Umbilical cord (tissue), 2 donors: ENCODE measurements around the gene OSBPL5. TPM values are rescaled to one million over a fixed set of nuclear protein-coding genes. Genes with fewer than 3 reads are reported as not detected.

Experiments
- DNase-seq: peaks from one replicate; pipeline ENCODE4 v3.0.0-alpha.2; 2015; ENCODE audit warnings: low spot score
- total RNA-seq: library from RNA; depleted of rRNA; stranded (reverse); fragments of >200 nt; gene quantifications from one replicate; pipeline ENCODE4 v1.2.3, GENCODE V29; 2014; ENCODE audit warnings: low replicate concordance; ENCODE audit not compliant: insufficient read depth

OSBPL5 gene
- total RNA-seq, 1 donor from 2014 or later = 40.0 TPM

DNA sequence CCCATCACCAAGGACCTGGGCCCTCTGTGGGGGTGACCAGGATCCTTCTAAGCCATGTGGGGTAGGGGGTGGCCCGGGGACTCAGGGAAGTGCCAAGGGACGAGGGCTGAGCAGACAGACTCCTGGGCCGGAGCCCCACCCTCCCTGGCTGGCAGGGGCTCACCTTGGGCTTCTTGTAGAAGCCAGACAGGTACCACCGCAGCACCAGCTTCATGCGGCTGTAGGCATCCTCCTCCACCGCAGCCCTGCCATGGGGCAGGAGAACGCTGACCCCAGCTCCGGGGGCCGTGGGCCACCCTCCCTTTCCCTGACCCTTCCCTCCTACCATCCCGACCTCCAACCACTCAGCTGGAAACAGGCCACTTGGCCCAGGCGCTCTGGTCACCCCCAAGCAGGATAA is 62.0 kb downstream of the OSBPL5 start:
- no peak for DNase-seq

DNA sequence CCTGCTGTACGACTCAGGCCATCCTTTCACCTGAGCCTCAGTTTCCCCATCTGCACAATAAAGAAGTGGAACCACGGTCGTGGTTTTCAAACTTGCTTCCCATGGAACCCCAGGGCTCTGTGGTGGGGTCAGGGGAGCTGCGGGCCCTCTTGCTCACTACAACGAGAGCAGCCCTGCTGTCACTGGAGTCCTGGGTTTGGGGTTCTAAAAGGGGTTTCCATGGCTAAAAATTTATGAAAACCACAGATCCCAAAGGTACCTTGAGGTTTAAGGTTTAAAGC is 62.5 kb downstream of the OSBPL5 start:
- no peak for DNase-seq

DNA sequence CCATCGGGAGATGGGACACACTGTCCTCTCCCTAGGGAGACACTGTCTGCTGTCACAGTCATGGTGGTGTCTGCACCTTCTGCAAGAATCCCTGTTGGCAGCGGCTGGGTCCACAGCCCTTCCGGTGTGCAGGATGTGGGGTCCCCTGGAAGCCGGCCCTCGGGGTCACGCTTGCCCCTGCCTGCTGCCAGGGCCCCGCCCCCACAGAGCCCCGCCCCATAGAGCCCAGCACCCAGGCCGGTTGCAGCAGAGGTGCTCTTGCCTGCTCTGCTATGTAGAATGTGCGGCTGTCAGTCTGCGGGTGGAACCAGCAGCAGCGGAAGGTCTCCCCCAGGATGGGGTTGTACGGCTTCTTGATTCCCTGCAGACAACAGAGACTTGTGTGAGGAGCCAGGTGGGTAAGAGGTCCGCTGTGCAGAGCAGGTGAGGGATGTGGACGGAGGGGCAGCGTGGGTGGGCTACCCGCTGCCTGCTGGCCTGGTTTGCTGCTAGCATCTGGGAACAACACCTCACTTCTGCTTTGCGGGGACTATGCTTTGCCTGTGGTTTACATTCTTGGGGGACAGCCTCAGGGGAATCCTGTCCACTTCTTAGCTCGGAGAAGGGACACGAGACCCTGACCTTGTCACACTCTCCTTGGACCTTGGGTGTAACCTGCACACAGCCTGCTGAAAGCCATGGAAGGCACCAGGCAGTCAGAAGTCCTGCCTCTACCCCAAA is 63.0 kb downstream of the OSBPL5 start:
- no peak for DNase-seq

DNA sequence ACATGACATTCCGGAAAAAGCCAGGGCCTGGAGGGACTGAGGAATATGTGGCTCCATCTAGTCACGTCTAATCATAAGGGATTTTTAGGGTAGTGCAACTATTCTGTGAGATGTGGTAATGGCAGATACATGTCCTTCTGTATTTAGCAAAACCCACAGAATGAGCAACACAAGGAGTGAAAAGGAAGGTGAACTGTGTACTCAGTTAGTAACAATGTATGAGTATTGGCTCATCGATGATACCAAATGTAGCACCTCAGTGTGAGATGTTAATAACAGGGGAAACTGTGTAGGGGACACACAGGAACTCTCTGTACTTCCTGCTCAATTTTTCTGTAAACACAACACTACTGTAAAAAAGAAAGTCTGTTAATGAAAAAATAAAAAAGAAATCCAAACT is 65.9 kb downstream of the OSBPL5 start:
- DNase-seq = no peak

DNA sequence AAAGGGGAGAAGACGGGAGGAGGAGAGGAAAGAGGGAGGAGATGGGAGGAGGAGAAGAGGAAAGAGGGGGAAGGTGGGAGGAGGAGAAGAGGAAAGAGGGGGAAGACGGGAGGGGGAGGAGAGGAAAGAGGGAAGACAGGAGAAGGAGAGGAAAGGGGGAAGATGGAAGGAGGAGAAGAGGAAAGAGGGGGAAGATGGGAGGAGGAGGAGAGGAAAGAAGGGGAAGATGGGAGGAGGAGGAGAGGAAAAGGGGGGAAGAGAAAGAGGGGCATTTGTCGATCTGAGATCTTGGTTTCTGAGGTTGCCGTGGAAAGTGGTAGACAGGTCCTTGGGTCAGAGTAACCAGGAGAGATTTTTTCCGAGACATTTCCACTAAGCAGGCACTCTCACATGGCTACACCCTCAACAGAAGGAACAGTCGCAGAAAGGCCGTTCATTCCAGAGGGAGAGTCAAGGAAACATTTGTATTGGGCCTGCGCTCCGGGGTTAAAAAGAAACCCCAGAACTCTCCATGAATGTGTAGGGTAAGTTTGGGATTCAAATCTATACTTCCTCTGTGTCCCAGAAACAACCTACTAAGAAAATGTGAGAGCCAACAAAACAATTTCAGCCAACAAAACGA is 68.1 kb downstream of the OSBPL5 start:
- DNase-seq = no peak

DNA sequence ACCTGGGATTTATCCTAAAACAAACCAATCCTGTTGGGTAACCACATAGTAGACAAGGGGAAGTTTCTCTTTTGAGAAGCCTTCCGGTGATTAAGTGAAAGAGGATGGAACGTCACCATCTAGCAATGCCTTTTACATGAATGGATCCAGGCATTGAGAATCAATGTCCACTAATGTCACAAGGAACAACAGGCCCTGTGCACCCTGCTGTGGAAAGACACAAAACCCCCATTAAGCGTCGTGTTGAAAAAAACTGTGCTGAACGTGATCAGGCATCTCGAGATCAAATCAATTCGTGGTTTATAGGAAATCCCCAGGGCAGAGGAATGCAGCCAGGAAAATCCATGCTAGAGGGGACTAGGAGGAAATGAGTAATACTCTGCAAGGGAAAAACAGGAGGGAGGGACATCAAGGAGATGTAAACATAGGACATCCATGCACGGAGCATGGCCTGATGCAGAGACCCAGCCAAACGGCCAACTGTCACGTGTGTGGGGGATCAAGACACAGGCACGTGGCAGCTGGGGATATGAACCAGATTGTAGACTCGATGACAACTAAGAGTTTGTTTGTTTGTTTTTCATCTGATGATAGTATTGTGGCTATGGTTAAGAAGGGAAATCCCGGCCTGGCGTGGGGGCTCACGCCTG is 69.3 kb downstream of the OSBPL5 start:
- DNase-seq = peak; percentile 38

DNA sequence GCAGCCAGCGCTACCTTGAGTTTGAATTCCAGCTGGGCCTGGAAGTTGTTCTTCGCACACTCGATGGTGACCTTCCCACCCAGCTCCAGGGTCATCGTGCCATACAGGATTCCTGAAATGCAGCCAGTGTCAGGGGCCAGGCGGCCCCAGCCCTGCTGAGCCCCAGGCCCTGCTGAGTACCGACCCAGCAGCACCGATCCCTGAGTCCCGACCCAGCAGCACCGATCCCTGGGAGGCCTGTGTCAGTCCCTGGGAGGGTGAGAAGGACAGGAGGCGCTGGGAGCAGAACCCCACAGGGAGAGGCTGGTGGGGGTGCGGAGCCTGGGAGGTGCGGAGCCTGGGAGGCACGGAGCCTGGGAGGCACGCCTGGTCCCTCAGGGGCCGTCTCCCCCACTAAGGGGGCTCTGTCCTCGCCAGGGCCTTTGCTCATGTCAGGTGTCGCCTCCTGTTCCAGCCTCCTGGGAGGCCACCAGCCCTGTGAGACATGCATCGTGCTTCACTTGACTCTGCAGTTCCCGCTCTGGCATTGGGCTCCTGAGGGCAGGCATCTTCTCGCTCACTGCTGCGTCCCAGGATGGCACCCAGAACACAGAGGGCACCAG is 70.8 kb downstream of the OSBPL5 start:
- DNase-seq = no peak

DNA sequence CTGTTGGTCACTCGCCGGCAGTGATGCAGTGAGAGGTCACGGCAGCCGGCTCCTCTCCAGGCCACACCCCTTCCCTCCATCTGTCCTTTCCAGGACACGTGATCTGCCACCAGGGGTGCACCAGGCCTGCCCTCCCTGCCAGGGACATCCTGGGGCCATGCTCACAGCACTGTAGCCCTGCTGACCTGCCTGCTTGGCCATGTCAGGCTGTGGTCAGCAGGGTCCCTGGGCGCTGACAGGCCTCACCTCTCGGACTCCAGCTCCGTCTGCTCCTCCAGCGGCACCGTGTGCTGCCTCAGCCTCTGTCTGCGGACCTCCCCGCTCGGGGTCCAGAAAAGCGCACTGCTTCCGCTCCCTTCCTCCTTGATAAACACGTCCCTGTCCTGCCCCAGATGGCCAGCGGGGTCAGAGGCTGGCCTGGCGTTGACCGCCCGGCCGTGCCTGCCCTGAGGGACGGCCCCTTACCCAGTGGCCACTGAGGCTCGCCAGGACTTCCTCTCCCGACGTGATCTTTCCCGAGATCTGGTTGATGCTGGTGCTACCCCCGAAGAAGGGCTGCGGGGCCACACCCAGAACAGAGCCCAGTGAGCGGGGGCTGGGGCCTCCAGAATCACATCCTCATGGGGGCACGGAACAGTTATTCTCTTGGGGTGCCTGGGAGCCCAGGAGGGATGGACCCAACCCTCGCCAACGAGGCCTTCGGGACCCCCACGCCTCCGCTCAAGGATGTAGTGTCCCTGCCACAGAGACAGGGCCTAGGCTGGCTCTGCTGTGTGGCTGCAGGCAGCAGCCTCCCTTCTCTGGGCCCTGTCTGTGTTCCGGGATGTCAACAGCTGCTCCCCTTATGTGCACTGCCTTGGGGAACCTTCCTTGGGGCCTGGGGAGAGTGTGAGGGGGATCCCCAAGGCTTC is 71.6 kb downstream of the OSBPL5 start:
- DNase-seq = no peak

DNA sequence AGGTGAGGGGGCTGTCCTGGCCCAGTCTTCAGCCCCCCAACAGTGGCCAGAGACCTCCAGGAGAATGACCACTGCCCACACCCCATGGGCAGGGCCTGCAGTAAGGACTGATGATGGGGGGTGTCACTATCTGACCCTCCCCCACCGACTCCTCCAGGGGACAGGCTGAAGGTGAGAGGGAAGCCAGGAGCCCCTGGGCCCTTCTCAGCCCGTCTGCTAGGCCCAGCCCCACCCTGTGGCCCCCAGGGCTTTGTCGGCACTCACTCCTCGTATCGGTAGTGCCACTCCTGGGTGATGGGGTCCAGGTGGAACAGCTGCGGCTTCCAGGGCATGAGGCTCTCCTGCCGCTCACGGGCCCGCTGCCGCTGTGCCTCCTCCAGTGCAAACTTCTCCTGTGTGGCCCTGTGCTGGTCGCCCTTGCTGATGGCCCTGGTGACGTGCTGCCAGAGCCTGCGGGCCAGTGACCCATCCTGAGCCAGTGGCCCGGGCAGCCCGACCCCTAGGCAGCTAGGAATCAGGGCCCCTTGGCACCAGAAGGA is 72.4 kb downstream of the OSBPL5 start:
- no peak for DNase-seq

DNA sequence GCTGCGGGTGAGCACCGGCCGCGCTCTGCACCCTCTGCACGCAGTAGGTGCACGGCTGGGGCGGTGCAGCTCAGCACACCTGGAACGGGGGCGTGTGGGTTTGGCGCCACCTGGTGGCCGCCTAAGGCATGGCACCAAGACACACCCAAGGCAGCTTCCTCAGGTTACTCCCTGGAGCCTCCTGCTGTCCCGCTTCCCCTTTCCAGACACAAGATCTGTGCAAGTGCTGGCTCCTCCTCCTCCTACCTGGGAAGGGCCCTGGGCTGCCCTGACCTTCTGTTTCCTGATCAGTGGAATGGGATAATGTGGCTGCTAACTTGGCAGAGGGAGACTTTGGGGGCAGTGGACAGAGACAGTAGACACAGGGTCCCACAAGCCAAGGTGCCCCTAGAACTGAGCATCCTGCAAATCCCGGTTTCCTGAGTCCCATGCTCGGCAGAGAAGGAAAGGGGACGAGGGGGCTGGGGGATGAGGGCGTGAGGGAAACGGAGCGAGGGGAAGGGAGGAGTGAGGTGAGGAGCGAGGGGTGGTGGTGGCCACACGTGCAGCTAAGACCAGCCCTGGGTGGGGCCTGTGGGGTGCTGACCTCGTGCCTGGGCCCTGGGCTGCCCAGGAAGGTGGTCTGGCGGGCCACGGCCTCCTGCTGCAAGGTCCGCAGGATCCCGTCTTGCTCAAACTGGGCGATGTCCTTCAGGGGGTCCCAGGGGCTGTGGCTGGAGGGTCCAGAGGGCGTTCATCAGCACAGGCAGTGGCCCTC is 73.1 kb downstream of the OSBPL5 start:
- peak; percentile 42 for DNase-seq

DNA sequence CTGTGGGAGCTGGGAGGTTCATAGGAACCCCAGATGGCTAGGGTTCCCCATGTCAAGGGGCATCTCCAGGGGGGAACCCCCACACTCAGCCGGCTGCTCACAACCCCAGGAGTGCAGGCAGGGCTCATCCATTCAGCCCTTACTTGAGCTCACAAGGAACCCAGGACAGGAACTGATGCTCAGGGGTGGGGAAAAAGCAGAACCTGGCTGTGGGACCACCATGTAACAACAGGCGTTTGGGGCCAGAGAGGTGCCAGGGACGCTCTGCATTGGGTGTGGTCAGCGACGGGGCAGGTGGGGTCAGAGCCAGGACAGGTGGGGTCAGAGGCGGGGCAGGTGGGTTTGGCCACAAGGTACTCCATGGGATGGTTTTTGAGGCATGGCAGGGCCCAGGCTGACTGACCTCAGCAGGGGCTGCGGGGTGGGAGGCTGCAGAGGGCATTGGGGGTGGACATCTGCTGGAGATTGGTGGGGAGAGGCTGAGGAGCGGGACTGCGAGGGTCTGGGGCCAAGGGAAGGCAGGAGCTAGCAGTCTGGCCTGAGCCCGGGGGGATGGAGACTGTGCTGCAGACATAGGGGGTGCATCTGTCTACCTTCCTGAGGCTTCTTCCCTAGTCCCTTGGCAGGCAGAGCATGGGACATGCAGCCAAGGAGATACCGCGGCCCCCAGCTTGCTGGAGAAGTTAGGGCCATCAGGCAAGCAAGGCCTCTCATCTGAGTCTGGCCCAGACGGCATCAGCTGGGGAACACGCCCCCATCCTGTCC is 73.8 kb downstream of the OSBPL5 start:
- DNase-seq = no peak

DNA sequence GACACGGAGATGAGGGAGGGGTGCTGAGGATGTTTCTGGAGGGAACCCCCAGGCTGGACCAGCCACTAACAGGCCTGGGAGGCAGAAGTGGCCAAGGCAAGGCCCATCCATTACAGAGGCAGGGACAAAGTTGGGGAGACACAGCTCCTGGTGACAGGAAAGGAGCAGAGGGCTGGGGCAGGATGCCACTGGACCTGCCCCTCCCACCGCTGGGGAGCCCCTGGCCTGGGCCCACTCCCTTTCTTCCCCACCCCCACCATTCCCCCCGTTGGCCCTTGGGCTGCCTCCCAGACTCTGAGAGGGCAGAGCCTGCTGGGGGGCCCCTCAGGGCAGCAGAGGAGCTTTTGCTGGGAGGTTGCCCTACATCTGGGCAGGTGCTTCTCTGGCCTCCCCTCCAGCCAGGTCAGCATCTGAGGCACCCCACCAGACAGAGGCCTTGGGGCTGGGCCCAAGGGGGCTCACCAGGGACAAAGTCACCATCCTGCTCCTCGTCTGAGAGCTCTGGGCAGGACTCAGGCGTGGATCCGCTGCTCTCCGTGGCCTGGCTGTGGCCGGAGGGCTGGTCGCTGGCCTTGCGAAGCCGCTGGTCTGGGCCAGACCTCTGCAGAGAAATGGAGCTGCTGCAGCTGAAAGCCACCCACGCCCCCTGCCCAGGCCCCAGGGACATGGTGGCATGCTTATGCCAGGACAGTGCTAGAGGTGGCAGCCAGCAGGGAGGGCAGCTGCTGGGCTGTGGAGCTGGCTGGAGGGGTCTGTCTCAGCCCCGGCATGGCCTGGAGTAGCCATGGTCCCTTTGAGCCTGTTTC is 74.8 kb downstream of the OSBPL5 start:
- no peak for DNase-seq

DNA sequence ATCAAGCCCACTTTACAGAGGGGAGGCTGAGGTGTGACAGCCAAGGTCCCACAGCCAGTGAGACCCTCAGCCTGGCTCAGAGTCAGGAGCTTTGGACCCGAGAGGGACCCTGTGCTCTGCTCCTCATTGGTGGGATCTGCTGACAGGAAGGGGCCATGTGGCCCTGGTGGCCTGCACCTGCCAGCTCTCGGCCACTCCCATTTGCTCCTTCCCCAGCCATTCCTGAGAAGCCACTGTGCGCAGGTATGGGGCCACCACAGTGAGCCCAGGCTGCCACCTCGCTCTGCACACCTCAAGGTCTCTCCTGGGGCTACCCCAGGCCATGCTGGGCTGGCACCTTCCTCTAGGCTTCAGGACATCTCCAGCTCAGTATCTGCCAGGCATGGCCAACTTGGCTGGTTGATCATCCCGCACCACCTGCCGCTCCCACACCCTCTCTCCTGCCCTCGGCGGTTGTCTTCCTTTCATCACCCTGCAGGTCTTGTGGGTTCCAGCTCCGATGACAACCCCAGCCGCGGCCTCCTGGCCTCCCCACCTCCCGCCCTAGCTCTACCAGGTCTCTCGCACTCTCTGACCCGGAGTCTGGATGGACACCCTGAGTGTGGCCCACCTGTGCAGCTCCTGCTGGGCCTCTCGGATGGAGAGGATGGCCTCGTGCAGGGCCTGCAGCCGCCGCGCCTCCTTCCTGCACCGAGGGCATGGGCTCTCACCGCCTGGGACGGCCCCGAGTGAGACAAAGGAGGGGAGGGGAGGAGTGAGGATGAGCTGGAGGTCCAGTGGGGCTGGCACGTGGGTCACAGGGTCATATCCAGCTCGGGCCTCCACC is 75.7 kb downstream of the OSBPL5 start:
- no peak for DNase-seq

DNA sequence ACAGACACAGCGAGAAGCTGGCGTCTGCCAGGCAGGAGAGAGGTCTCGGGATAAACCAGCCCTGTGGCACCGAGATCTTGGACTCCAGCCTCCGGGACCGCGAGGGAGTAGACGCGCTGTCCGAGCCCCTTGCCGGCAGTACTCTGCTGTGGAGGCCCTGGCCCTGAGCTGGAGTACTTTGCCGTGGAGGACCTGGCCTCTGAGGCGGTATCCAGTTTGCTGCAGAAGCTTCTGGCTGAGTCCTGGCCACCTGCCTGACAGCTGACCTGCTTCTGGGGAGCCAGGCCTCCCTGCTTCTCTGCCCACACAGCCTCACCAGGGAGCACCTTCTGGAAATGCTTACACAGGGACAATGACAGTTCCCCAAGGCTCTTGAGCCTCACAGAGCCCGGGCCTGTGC is 76.3 kb downstream of the OSBPL5 start:
- DNase-seq = no peak

DNA sequence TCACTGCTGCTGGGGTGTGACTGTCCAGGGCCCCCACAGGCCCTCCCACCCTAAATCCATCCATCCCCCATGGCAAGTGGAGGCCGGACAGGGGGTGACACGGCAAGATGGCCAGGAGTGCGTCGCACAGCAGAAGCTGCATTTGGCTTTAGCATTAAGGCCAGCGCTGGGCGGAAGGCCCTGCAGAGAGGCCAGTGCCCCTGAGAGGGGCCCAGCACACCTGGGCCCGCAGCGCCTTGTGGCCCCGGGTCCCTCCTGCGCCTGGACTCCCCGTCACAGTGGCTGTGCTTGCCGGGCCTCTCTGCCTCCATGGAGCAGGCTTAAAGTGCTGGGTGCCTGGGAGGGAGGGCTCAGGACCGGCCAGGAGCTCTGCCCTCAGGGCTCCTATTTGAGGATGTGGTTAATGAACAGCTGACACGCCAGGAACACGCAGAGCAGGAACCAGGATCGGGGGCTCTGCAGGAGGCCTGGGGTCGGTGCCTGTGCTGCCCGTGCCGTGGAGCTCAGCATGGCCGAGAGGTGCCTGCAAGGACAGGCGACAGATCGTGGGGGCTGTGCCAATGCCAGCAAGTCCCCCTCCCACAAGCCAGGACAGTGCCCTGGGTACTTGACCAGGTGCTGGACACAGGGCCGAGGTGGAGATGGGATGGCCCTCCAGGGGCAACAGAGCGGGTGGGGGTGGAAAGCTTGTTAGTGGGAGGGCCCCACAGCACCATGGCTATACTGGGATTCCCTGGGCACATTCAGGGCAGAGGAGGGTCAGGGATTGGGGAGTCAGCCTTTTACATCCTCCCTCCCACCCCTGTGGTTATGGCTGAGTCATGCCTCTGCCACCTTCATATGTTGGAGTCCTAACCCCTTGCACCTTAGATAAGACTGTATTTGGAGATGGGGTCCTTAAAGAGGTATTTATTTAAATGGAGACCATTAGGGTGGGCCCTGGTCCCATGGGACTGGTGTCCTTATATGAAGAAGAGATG is 77.0 kb downstream of the OSBPL5 start:
- no peak for DNase-seq

DNA sequence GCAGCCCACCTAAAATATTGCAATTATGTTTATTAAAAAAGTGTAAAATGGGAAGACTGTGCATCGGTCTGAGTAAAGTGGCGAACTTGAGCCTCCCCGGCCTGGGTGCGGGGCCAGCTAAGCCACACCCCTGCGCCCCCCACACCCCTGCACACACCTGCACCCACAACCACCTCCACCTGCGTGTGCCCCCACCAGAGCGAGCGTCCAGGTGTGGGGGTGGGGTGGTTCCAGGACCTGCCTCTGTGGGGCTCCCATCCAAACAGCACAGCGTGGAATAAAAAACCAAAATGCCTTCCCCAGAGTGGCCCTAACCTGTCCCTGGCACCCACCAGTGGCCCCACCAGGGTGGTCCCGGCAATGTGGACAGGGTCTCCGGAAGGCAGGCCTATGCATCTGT is 77.7 kb downstream of the OSBPL5 start:
- no peak for DNase-seq

DNA sequence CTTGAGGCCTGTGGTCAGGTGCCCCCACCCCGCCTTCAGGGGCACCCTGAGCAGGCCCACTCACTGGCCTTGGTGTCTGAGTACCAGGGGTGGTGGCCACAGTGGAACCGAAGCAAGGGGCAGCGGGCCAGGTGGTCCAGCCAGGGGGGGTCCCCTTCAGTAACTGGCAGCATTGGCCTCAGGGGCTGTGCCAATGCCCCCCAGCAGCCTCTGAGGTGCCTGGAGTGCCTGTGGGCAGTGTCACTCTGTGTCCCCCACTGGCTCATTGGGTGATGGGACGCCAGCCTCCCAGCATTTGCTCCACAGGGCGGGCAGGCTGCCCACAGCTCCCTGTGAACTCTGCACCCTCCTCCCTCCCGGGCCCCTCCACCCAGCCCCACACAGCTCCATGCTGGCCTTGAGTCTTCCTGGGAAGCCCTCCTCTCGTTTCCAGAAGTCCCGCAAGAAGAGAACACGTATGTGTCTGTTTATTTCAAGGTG is 78.4 kb downstream of the OSBPL5 start:
- no peak for DNase-seq
